Thyroid gland (tissue), 4 donors: ENCODE data around the gene TTN. TPM values are rescaled to one million over a fixed set of nuclear protein-coding genes. Genes with fewer than 3 reads are reported as not detected.

Experiments used
- DNase-seq, 2 donors: peaks; one replicate each; pipeline ENCODE4 v3.0.0-alpha.2; 2019
- H3K27ac ChIP-seq, 3 donors: fragments of 200-600 bp; sonication (generic); 1 replicate in 2 of 3; 2 replicates in 1 of 3; pipeline ENCODE4 v1.5.1; 2016 to 2019; ENCODE audit warnings: mild to moderate bottlenecking in 1 of 3, moderate library complexity in 1 of 3
- H3K27me3 ChIP-seq: fragments of 200-600 bp; sonication (generic); one replicate; pipeline ENCODE4 v1.5.1; 2019
- H3K36me3 ChIP-seq, 2 donors: fragments of 200-600 bp; sonication (generic); one replicate each; pipeline ENCODE4 v1.5.1; 2016 to 2019
- H3K4me1 ChIP-seq, 2 donors: fragments of 200-600 bp; sonication (generic); one replicate each; pipeline ENCODE4 v1.5.1; 2017 to 2019
- H3K4me3 ChIP-seq, 3 donors: fragments of 200-600 bp; sonication (generic); replicated peaks in 1 of 3; 1 replicate in 2 of 3; 2 replicates in 1 of 3; pipeline ENCODE4 v1.5.1; 2016; ENCODE audit warnings: mild to moderate bottlenecking in 1 of 3
- H3K9me3 ChIP-seq: fragments of 200-600 bp; sonication (generic); one replicate; pipeline ENCODE4 v1.5.1; 2017
- CTCF ChIP-seq, 6 experiments: fragments of 200-600 bp in 3 of 6; fragments of 450-650 bp in 3 of 6; sonication (generic) in 3 of 6; IDR thresholded peaks; one replicate each; pipeline ENCODE4 v1.5.1; 2016 to 2019; ENCODE audit warnings: antibody characterized with exemption in 6 of 6, mild to moderate bottlenecking in 2 of 6, inconsistent platforms in 1 of 6, moderate library complexity in 1 of 6
- POLR2A ChIP-seq, 2 donors: fragments of 450-650 bp; IDR thresholded peaks; one replicate each; pipeline ENCODE4 v1.6.1; 2017; ENCODE audit warnings: antibody characterized with exemption in 2 of 2, mild to moderate bottlenecking in 2 of 2, moderate library complexity in 1 of 2
- WGBS, 2 donors: methylation state at CpG; one replicate each; pipeline ENCODE4 v1.1.5; 2017; 5-methylcytosine and 5-hydroxymethylcytosine counted together
- intact Hi-C: fragments of 100-400 bp; cut with DNase I; formaldehyde crosslinking; loops from one replicate; pipeline ENCODE4 v1.15.1; 2023
- total RNA-seq, 4 donors: library from RNA; depleted of rRNA; stranded (reverse); fragments of >200 nt; gene quantifications; one replicate each; pipeline ENCODE4 v1.2.3, GENCODE V29; 2016

The TTN gene
- total RNA-seq, 4 donors from 2014 or later, result 6.3 to 11.3 (median 10.3) TPM

DNA sequence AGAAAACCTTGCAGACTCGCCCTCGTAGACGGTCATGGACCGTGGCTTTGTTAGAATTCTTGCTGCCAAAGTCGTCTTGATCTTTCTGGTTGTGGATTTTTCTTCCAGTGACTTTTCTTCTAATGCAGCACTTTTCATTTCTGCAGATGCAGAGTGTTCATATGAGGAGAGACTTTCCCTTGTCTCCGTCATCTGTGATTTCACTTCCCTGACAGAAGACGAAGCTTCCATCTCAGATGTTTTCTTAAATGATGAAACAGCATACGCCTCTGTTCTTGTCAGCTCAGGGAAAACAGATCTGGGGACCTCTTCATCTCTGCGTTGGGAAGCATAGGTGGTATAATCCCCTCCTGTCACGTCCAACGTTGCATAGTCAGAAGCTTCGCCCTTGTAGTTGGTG is 276.1 kb downstream of the TTN start:
- DNase-seq, result no peak
- peaks cover 7 to 15% of the 10 kb centered on the region in 2 donors for H3K36me3 ChIP-seq
- 92 to 98% methylated on average over 12 of the region's 12 CpGs for WGBS, 2 donors
- intact Hi-C loops, result no loop called here
- no peaks in the 10 kb centered on the region for H3K27me3 ChIP-seq
- H3K4me1 ChIP-seq, result no peaks in the 10 kb centered on the region
- H3K9me3 ChIP-seq, result no peaks in the 10 kb centered on the region
- TF ChIP-seq CTCF (IDR thresholded peaks at IDR 0.05), result no peak
- TF ChIP-seq POLR2A (IDR thresholded peaks at IDR 0.05), result no peak
- no peak overlapping the region for H3K4me3 ChIP-seq
- no peak overlapping the region for H3K27ac ChIP-seq

DNA sequence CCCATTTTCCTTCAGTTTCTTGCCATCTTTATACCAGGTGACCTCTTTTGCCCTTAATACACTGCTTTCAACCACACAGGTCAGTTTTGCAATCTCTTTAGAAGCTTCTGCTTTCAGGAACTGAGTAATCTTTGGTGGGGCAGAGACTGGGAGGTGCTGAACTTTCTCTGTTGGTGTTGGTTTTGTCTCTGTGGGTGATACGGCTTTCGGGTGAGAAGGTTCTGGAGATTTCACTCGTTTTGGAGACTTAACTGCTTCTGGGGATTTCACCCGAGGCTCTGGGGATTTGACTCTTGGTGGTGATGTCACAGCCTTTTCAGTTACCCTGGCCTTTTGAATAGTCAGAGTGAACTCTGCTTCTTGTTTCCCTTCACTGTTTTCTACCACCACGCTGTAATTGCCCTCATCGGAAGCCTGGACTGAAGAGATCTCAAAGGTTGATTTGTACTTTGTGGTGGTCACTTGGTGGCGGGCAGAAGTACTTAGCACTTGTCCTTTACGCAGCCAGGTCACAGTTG is 276.5 kb downstream of the TTN start:
- Histone ChIP-seq H3K4me1 (no peaks in the 10 kb centered on the region), H3K36me3 (peaks cover 7 to 15% of the 10 kb centered on the region in 2 donors), H3K27me3 (no peaks in the 10 kb centered on the region), H3K9me3 (no peaks in the 10 kb centered on the region), H3K27ac (no peak overlapping the region), H3K4me3 (no peak overlapping the region)
- TF ChIP-seq POLR2A (IDR thresholded peaks at IDR 0.05), result no peak
- no peak for TF ChIP-seq CTCF (IDR thresholded peaks at IDR 0.05)
- no peak for DNase-seq
- 90 to 92% methylated on average over 8 of the region's 8 CpGs for WGBS, 2 donors
- intact Hi-C loops, result no loop called here

DNA sequence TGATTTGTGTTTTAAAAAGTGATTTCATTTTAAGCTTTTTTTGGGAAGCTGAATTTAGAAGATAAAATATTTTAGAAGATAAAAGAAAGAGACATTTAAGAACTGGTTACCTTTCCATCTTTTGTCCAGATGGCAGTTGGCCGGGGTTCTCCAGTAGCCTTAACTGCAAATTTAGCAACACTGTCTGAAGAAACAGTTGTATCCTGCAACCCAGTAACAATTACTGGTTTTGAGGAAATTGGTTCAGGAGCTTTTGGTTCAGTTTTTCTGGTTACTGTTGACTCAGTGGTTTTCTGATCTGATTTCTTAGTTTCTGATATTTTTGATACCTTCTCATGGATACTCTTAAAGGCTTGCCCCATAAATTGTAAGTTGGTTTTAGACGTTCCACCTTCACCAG is 277.1 kb downstream of the TTN start:
- Histone ChIP-seq H3K9me3 (no peaks in the 10 kb centered on the region), H3K4me1 (no peaks in the 10 kb centered on the region), H3K4me3 (no peak overlapping the region), H3K27me3 (no peaks in the 10 kb centered on the region), H3K36me3 (peaks cover 7 to 15% of the 10 kb centered on the region in 2 donors), H3K27ac (no peak overlapping the region)
- intact Hi-C loops, result no loop called here
- no peak for DNase-seq
- WGBS, 2 donors, result 92 to 93% methylated on average over 2 of the region's 2 CpGs
- TF ChIP-seq POLR2A (IDR thresholded peaks at IDR 0.05), result no peak
- no peak for TF ChIP-seq CTCF (IDR thresholded peaks at IDR 0.05)

- intact Hi-C loops, result no loop called here
- no peak overlapping the region for H3K4me3 ChIP-seq
- peaks cover 7 to 9% of the 10 kb centered on the region in 2 donors for H3K36me3 ChIP-seq
- no peaks in the 10 kb centered on the region for H3K9me3 ChIP-seq
- 90 to 93% methylated on average over 2 of the region's 2 CpGs for WGBS, 2 donors
- TF ChIP-seq CTCF (IDR thresholded peaks at IDR 0.05) (no peak), POLR2A (IDR thresholded peaks at IDR 0.05) (no peak)
- no peaks in the 10 kb centered on the region for H3K4me1 ChIP-seq
- no peaks in the 10 kb centered on the region for H3K27me3 ChIP-seq
- no peak overlapping the region for H3K27ac ChIP-seq
- no peak for DNase-seq
These were observed 278.0 kb downstream of the TTN start for GRCh38 chr2:178529194-178529593.

GRCh38 chr2:178528647-178529046 is 278.6 kb downstream of the TTN start:
- Histone ChIP-seq H3K4me1 (peaks cover 0 to 5% of the 10 kb centered on the region in 2 donors), H3K27me3 (no peaks in the 10 kb centered on the region), H3K4me3 (no peak overlapping the region), H3K9me3 (no peaks in the 10 kb centered on the region), H3K36me3 (peaks cover 4 to 9% of the 10 kb centered on the region in 2 donors), H3K27ac (no peak overlapping the region)
- intact Hi-C loops, result no loop called here
- TF ChIP-seq POLR2A (IDR thresholded peaks at IDR 0.05), result no peak
- 96 to 98% methylated on average over 5 of the region's 5 CpGs for WGBS, 2 donors
- DNase-seq, result no peak
